Measurements from ENCODE around the gene MAPKAP1.

GRCh38 chr9:125634040-125634717, 72.8 kb downstream of the MAPKAP1 start:
- TF ChIP-seq ETS1 (conservative IDR thresholded peaks at IDR 0.05; ENCODE audit: control insufficient read depth, low read depth, low read length) (no peak), RFX1 (IDR thresholded peaks at IDR 0.05) (no peak), ZNF592 (IDR thresholded peaks at IDR 0.05) (no peak), ZNF274 (IDR thresholded peaks at IDR 0.05; ENCODE audit: borderline replicate concordance, low read depth, low read length) (no peak), CTCF (IDR thresholded peaks at IDR 0.05 in 2 of 3, conservative IDR thresholded peaks at IDR 0.05 in 1 of 3; ENCODE audit: insufficient read depth in 2 of 3, low read depth in 1 of 3, low read length in 3 of 3) (no peak), SMARCB1 (IDR thresholded peaks at IDR 0.05; ENCODE audit: insufficient read length, low read depth) (no peak)

Data from K562 (cell line).